GM19438 (cell line): ENCODE data around the gene LIMK2.
"Not testable (repeated sequence)": the region's sequence is repeated elsewhere in the genome, so short reads cannot be mapped to it uniquely, and the experiment has no call there.

Source experiments
- ATAC-seq: cut with Tn5 transposase; IDR thresholded peaks from one replicate; pipeline ENCODE4 v1.9.1; 2021; ENCODE audit warnings: low read depth; ENCODE audit not compliant: unreplicated experiment

Gene LIMK2

DNA sequence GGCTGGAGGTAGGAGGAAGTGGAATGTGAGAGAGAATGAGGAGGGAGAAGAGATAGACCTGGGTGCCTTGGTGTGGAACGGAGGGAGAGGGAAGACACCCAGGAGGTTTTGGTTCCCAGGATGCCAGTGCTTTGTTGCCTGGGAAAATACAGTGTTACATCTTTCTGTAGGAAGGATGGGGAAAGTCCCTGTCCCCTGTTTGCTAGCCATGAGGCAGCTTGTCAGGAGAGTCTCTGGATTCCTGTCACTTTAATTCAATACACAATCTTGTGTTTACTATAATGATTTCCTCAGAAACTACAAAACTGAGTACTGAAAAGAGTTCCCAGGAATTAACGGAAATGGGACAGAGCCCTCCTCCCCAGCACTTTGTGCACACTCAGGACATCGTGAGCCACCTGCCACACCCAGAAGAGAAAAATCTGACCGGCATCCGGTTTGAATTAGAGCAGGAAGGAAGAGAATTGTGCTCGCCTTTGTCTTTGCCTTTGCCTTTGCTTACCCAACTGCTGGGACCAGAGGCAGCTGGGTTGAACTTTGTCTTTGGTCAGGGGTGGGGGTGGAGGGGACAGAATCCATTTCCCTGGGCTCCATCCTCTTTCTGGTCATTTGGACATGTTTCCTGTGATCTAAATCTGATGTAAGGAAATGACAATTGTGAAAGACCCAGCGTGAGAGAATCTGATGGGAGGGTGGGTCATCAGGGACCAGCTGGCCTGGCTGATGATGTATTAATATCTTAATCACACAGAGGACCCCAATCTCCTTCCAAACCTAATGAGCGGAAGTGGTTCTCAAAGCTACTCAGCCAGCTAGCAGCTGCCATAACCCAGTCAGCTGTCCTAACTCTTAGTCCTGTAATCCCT, 1.3 kb upstream of the LIMK2 start:
- no peak for ATAC-seq

DNA sequence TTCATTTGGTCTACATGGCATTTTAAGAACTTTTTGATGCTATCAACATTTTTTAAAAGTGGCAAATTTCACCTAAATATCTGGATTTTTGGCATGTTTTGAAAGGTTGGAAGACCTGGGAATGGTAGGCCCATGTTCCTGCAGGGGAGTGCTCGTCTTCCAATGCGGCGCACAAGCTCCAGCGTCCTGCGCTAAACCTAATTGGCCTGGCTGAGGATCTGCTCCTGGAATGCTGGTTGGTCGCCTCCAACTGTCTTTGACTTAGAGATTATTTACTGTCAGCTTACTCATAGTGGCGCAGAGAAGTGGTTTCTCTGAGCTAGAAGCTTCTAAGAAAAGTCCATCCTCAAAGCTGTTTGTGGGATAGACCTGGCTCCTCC, 626 bp upstream of the LIMK2 start:
- no peak for ATAC-seq

DNA sequence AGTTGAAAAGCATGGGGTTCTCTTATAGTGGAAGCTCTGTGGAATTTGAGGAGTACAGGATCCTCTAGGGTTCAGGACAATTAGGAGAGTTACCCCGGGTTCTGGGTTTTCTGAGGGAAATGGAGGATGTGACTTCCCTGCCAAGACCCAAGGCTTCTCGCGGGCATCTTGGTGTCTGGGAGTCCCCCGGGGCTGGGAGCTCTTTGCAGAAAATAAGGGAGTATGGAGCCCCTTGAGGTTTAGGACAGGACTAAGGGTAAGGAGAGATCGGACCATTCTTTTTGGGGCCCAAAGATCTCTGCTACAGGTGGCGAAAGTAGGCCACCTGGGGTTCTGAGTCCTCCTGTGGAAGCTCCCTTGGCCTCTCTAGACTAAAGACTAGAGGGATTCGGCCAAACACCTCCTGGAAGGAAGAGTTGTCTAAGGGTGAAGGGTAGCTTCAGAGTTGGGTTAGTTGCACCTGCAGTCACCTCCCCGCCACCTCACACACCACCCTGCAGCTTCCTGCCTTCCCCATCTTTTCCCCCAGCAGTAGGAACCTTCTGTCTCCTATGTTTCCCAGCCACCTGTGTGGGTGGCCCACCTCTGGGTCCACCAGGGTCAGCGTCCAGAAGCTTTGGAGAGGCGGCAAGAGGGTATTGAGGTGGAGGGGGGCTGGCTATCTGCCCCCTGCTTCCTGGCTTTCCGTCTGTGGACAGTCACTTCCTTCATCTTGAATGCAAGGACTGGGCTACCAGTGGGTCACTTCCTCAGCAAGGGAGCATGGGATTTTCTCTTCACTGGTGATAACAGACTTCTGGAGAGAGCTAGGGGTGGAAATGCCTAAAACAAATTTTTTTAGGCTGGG, 908 bp downstream of the LIMK2 start:
- ATAC-seq, result no peak

DNA sequence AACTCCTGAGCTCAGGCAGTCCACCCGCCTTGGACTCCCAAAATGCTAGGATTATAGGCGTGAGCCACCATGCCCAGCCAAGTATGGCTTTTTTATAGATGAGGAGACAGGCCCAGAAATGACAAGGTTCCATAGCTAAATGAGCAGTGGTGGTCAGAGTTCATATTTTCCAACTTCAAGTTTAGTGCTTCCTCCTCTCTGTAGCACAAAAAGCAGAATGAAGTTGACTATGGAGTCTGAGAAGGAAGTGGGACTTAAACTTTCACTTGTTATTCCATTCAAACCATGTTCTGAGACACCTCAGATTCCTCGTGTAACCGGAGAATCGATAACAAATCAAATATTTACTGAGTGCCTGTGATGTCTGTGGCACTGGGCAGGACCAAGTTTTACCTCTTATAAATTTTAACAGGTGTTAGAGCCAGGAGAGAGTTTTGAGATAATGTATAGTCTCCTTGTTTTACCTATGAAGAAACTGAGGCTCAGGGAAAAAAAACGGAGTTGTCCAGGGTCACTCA, 3.0 kb downstream of the LIMK2 start:
- ATAC-seq, result no peak

DNA sequence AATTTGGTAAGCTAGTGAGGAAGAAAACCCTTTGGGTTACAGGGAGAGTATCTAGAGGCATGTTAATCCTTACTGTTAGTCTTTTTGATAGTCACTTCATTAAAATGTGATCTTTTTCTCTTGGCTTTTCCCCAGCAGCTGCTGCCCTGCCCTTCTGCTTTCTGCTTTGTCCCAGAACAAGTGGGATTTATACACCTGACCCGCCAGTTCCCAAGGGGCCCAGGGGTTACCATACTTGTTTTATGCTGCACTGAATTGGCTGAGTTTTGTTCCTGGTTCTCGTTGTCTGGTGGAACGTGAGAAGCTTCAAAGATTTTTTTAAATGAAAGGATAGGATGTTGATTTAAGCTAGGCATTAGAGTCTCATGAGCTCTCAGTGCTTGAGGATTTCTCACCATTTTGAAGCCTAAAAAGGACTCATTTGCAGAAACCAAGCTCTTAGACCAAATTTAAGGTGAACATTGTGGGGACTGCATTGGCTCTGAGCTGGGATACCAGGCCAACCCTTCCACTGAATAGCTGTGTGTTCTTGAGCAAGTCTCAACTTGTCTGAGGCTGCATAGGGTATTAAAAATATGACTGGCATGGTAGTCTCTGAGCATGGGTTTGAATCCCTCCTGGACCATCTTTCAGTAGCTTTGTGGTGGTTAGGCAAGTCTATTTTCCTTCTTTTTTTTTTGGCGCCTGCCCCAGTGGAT, 6.6 kb downstream of the LIMK2 start:
- ATAC-seq, result no peak

DNA sequence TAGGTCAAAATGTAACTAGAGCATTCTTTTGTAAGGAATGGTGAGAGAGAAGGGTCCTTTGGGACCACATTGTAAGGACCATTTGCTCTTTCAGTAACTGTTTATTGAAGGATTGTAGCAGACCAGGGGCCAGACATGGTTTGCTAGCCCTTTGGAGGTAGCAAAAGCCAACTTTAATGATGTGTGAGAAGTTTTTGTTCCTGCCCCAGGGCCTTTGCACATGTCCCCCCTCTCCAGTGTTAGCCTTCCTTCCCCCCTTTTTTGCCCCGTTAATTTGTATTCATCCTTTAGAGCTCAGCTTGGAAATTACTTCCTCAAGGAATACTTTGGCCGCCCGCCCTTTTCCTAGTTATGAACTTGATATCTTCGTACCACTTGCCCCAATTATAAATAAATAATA, 9.0 kb downstream of the LIMK2 start:
- no peak for ATAC-seq

DNA sequence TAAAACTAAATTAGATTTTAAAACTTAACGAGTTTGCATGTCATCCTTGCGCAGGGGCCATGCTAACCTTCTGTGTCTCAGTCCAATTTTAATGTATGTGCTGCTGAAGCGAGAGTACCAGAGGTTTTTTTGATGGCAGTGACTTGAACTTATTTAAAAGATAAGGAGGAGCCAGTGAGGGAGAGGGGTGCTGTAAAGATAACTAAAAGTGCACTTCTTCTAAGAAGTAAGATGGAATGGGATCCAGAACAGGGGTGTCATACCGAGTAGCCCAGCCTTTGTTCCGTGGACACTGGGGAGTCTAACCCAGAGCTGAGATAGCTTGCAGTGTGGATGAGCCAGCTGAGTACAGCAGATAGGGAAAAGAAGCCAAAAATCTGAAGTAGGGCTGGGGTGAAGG, 10.6 kb downstream of the LIMK2 start:
- no peak for ATAC-seq

DNA sequence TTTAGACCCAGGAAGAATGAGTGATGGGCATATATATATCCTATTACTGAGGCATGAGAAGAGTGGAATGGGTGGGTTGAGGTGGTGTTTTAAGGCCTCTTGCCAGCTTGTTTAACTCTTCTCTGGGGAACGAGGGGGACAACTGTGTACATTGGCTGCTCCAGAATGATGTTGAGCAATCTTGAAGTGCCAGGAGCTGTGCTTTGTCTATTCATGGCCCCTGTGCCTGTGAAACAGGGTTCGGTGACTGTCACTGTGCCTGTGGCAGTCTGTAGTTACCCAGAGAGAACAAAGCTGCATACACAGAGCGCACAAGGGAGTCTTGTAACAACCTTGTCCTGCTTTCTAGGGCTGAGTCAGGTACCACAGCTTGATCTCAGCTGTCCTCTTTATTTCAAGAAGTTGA, 11.7 kb downstream of the LIMK2 start:
- no peak for ATAC-seq

DNA sequence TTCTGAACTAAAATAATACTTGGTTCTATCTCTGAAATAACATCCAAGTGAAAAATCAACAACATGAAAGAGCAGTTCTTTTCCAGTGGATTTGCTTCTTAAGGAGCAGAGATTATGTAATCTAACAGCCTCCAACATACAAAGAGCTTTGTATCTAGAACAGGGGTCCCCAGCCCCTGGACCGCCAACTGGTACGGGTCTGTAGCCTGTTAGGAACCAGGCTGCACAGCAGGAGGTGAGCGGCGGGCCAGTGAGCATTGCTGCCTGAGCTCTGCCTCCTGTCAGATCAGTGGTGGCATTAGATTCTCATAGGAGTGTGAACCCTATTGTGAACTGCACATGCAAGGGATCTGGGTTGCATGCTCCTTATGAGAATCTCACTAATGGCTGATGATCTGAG, 12.6 kb downstream of the LIMK2 start:
- not testable (repeated sequence) for ATAC-seq

DNA sequence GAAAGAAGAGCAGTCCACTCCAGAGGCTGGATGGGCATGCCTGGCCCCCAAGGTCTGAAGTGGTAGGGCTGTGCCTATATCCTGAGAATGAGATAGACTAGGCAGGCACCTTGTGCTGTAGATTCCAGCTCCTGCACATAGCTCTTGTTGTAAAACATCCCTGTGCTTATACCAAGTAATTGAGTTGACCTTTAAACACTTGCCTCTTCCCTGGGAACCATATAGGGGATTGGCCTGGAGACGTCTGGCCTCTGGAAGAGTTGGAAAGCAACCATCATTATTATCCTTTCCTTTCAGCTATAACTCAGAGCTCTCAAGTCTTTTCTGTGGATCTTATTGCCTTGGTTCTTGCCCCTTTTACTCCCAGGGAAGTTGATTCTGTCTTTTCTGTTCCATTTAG, 15.1 kb downstream of the LIMK2 start:
- ATAC-seq, result no peak

DNA sequence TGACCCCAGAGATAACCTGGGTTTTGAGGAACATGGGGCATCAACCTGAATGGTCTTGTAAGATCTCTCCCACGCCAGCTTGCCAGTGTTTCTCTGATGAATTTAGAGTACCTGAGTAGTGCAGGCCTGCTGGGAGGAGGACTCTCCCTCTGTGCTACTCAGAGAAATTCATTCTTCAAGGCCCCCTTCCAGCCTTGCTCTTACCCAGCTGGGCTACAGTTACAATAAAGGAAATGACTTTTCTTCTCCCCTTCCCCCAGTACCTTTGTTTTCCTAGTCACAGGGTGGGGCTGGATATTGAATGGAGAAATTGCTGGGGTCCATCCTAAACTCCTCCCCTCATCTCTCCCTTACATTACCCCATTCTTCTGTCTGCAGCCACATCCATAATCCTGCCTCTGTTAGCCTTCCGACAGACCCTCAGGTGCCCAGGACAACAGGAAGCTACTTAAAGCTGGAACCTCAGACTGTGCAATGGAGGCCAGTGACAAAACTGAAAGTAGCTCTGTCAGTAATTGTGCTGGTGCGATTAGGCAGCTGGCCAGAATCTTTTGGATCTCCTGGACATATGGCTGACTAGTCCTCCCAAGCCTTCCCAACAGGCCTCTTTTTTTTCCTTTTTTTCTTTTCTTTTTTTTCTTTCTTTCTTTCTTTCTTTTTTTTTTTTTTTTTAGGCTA, 17.4 kb downstream of the LIMK2 start:
- no peak for ATAC-seq

DNA sequence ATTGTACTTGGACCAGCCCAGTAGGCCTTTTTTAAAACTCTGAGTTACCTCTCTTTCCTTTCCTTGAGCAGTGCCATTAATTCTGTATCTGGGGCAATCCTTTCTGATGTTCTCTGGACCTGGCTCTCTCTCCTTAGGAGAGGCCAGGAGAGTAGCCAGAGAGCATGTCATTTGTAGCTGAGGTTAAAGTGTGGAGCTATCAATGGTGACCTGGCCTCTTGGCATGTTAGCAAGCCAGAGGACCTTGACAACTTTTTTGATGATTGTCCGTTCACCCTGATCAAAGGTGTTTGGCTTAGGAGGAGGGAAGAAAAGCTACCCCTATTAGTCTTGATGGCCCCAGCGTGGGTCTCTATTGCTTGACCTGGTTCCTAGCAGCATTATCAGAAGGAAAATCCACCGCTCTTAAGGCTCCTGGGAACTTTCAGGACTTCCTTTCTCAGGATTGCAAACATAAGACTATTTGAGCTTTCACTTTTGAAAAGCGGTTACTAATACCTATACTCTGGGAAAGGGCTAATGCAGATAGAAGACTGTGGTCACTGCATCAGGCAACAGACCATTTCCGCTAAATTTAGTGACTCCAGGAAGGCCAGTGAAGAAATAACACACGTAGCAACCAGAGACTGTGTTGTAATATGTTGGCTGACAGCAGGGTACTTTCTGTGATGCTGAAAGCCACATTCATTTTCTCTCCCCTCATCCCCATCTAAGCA, 18.2 kb downstream of the LIMK2 start:
- ATAC-seq, result no peak

DNA sequence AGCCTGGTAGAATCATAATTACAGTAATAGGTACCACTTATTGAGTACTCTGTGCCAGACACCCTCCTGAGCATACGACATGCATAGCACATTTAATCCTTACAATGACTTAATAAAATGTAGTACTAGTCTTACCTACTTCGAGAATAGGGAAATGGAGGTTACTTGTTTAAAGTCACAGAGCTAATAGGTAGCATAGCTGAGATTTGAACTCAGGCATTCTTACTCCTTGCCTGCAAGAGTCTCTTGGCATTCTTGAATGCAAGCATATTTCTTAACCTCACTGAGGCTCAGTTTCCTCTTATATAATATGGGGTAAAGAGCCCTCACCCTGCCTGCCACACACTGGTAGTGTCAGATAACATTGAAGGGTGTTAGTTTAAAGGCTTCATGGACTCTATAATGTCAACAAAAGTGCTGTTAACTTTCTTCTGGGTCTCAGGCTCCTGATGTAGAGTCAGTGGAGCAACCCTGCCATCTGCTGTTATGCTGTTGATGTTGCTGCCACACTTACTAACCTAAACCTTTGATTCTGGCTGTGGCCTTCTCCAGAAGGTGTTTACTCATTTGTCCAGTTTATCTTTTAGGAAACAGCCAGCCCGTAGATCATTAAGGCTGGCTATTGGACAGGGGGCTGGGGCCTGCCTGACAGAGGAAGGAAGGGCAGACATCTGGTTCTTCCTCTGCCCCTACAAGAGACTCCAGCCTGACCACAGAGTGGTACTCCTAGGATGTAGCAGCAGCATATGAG, 18.9 kb downstream of the LIMK2 start:
- ATAC-seq, result no peak

DNA sequence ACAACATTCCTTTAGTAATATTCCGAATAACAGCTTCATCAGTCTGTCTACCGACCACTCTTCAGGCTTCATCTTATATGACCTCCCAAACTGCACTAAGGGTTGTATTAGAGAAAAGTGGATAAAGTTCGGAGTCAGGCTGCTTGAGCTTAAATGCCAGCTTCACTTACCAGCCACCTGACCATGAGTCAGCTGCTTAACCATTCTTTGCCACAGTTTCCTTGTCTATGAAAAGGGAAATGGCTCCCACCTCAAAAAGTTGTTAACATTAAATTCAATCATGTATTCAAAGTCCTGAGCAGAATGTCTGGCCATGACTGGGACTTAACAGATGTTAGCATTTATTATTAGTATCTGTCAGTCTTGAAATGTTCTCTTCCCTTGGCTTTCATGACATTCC, 20.9 kb downstream of the LIMK2 start:
- ATAC-seq, result no peak

DNA sequence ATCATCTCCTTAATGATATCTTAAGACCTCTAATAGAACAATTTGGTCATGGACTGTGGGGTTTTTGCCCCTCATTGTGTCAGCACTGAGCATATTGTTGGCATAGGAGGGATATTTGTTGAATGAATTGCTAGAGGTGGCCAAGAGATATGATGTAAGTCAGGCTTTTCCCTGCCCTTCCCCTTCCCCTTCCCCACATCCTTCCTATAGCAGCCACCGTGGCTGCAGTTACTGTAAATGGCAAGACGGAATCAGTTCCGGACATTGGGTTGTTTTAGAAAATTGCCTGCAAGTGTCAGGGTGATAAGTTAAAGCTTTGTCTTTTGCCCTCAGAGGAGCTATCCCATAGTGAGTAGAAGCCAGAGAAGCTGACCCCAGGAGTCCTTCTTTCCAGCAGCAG, 23.0 kb downstream of the LIMK2 start:
- ATAC-seq, result no peak

DNA sequence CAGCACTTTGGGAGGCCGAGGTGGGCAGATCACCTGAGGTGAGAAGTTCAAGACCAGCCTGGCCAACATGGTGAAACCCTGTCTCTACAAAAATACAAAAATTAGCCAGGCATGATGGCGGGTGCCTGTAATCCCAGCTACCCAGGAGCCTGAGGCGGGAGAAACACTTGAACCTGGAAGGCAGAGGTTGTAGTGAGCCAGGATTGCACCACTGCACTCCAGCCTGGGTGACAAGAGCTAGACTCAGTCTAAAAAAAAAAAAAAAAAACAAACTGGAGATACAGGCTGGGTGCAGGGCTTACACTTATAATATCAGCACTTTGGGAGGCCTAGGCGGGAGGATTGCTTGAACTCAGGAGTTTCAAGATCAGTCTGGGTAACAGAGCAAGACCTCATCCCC, 23.9 kb downstream of the LIMK2 start:
- ATAC-seq, result not testable (repeated sequence)

DNA sequence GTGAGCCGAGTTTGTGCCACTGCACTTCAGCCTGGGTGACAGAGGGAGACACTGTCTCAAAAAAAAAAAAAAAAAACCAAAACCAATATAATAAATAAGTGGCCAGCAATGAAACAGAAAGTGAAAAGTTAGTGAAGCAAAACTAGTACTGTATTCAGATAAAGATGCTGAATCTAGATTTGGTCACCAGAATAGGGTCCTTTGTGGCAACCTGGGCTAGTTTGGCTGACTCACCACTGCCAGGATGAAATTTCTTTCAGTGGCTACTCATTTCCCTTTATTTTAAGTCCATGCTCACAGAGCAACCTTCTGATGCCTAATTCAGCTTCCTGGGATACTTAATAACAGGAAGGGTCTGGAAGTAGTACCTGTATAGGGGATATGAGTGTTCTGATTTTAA, 26.0 kb downstream of the LIMK2 start:
- ATAC-seq, result no peak

DNA sequence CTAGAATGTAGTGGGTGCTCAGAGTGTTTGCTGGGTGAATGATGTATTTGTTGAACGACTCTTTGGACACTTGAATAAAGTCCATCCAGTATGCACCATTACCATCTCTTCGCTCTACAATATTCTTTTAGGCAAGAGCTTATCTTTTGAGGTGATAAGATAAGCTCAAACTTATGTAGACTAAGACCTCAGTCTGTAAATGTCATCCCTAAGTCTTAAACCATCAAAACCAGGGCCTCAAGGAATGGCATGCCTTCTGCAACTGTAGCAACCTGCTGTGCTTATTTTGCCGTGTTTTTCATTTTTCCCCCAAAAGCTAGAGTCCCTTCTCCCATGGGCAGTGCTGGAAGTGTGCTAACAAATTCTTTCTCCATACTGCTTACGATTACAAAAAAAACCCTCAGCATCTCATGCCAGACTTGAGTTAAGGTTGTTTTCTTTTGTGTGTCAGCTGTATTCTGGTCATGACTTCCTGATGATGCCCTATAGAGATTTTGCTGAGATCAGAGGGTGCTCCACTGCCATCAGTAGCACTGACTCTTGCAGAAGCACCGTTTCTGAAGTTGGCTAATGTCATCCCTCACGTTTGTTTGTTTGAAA, 27.8 kb downstream of the LIMK2 start:
- no peak for ATAC-seq

DNA sequence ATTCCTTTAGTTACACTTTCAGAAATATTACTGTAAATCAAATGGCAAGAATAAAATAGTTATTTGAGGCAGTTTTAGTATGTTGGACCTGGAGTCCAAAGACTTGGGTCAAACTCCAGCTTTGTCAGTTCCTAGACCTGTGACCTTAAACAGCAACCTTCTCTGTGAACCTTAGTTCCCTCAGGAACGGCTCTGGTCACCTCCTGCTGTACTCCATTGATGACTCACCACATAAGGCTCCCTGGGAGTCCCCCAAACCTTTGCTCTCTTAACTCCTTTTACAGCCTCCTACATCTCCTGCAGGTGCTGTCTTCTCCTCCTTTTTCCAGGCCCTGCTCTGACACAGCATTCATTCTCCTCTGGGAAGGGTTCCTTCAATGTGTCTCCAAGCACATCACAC, 29.1 kb downstream of the LIMK2 start:
- no peak for ATAC-seq
